Transverse colon (tissue), 3 donors: Measurements from ENCODE around the gene PI4KA.

Source experiments
- EP300 ChIP-seq: sonication (generic); formaldehyde crosslinking; IDR thresholded peaks from one replicate; pipeline ENCODE4 v1.6.1; 2017; ENCODE audit warnings: antibody characterized with exemption, low read depth
- TF ChIP-seq, protein P1 (sequence below), 5 experiments: fragments of 200-600 bp in 3 of 5; fragments of 450-650 bp in 2 of 5; sonication (generic) in 3 of 5; IDR thresholded peaks; 1 replicate in 2 of 5; 2 replicates in 3 of 5; pipeline ENCODE4 v1.5.1; 2016 to 2017; ENCODE audit warnings: antibody characterized with exemption in 5 of 5, inconsistent platforms in 3 of 5, mild to moderate bottlenecking in 2 of 5, moderate library complexity in 1 of 5

DNA sequence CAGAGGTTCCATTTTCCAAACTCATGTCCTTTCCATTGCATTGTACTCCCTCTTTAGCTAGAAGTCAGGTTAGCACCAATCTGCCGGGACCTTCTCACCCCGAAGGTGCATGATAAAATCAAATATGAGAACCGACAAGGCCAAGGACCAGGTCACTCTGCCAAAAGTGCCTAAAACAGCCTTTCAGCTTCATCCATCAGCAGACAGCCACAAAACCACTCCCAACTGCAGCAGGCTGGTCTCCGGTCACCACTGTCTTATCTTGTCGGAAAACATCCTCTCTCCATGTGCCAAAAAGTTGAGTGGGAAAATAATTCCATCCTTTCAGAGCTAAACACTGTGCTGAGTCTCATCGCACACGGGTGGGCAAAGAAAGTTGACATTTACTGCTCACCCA, 1.4 kb downstream of the PI4KA start:
- TF ChIP-seq, protein P1, sequence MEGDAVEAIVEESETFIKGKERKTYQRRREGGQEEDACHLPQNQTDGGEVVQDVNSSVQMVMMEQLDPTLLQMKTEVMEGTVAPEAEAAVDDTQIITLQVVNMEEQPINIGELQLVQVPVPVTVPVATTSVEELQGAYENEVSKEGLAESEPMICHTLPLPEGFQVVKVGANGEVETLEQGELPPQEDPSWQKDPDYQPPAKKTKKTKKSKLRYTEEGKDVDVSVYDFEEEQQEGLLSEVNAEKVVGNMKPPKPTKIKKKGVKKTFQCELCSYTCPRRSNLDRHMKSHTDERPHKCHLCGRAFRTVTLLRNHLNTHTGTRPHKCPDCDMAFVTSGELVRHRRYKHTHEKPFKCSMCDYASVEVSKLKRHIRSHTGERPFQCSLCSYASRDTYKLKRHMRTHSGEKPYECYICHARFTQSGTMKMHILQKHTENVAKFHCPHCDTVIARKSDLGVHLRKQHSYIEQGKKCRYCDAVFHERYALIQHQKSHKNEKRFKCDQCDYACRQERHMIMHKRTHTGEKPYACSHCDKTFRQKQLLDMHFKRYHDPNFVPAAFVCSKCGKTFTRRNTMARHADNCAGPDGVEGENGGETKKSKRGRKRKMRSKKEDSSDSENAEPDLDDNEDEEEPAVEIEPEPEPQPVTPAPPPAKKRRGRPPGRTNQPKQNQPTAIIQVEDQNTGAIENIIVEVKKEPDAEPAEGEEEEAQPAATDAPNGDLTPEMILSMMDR (IDR thresholded peaks at IDR 0.05), result no peak
- TF ChIP-seq EP300, result no peak
